ENCODE results near the gene NACC1.

NACC1 gene

DNA sequence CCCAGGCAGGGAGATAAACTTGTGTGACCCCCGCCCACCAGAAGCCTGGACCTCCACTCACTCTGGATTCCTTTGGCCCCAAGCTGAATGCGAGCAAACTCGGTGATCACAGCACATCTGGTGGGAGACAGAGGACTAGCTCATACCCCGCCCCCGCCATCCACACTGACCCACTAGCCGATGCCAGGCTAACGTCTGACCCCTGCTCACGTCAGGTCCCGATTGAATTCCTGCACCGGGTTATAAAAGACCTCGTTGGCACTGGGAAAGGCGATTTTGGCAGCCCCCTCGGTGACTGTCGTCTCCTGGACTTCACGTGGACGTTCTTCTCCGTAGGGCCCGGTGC, 2.2 kb upstream of the NACC1 start:
- Mint-ChIP-seq H3K4me1 (ENCODE audit: low read depth) (peaks cover 48% of the 10 kb centered on the region), H3K9me3 (no peaks in the 10 kb centered on the region), H3K27ac (peak overlapping the region; percentile 83), H3K36me3 (ENCODE audit: low read depth) (peaks cover 55% of the 10 kb centered on the region), H3K4me3 (peak overlapping the region; percentile 89), H3K27me3 (no peaks in the 10 kb centered on the region)
- intact Hi-C loops (cut with micrococcal nuclease) = loop anchor here (1.0 to 2.0 kb wide), 2 partner anchors 12 to 35 kb away; partner anchors contain the start of genes IER2 and STX10

DNA sequence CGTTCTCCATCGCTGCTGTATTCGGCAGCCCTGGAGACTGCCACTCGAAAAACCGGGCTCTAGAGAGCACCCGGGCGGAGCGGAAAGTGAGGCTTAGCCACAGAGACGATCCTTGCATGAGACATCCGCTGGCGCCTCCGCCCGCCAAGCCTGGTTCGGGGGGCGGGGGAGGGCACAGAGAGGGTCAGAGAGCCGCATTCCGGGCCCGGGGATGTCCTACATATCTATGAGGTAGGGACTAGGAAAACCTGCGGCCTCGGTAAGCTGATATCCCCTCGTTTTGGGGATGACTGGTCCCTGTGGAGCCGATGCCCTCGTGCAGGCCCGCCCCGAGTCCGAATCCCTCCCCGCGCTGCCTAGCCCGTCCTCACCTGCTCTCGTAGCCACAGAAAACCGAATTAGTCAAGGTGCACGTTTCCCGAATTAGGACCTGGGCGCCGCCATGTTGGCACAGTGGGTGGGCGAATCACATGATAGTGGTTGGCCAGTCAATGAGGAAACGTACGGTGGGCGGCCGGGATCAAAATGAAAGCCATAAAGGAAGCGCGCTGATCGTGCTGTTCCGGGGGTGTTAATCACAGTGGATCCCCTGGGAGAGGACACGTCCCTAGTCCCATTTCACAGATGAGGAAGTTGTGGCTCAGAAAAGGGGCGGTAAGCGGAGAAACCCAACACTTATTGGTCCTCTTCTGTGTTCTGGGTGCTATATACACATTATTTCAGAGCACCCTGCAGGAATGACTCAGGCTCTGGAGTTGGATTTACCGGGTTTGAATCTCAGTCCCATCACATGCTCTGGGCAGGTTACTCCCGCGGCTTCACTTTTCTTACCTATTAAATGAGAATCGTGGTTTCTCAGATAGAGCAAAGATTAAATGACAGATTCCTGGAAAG, 1.5 kb upstream of the NACC1 start, which contains the start of gene TRMT1:
Gene TRMT1 (minus strand): TSS at position 459 of the 894 bp plus-strand sequence. CDS start 341 bp downstream, at position 118.
- Mint-ChIP-seq H3K36me3 (ENCODE audit: low read depth) (peaks cover 60% of the 10 kb centered on the region), H3K4me3 (peak within 1 kb of the TSS; percentile 89), H3K27me3 (no peaks in the 10 kb centered on the region), H3K9me3 (no peaks in the 10 kb centered on the region), H3K4me1 (ENCODE audit: low read depth) (peaks cover 55% of the 10 kb centered on the region), H3K27ac (peak within 1 kb of the TSS; percentile 83)
- intact Hi-C loops (cut with micrococcal nuclease) = loop anchor here (1.0 to 2.0 kb wide), 2 partner anchors 12 to 34 kb away; partner anchors contain the start of genes IER2 and STX10

DNA sequence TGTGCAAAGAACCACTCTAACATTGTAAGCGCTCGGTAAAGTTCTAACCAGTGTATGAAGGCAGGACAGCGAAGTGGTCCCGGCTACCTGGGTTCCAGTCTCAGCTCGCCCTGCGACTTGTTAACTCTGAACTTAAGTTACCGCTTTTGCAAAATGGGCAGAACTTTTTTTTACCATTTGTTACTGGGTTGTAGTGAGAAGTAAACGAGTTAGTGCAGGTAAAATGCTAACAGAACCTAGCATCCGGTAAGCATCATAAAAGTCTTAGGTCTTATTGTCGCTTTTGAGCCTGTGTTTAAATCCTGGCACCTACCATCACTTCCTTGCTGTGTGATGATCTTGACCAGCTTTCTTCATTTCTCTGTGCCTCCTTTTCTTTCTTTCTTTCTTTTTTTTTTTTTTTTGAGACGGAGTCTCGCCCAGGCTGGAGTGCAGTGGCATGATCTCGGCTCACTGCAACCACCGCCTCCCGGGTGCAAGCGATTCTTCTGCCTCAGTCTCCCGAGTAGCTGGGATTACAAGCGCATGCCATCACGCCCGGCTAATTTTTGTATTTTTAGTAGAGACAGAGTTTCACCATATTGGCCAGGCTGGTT, 790 bp upstream of the NACC1 start:
- intact Hi-C loops (cut with micrococcal nuclease) = loop anchor here (2.0 kb wide), 1 partner anchor 34 kb away; the partner anchor contains the start of genes IER2 and STX10
- H3K4me3 Mint-ChIP-seq = peak overlapping the region; percentile 89
- no peaks in the 10 kb centered on the region for H3K9me3 Mint-ChIP-seq
- H3K36me3 Mint-ChIP-seq (ENCODE audit: low read depth) = peaks cover 60% of the 10 kb centered on the region
- H3K27ac Mint-ChIP-seq = peak overlapping the region; percentile 83
- H3K27me3 Mint-ChIP-seq = no peaks in the 10 kb centered on the region
- H3K4me1 Mint-ChIP-seq (ENCODE audit: low read depth) = peaks cover 62% of the 10 kb centered on the region

DNA sequence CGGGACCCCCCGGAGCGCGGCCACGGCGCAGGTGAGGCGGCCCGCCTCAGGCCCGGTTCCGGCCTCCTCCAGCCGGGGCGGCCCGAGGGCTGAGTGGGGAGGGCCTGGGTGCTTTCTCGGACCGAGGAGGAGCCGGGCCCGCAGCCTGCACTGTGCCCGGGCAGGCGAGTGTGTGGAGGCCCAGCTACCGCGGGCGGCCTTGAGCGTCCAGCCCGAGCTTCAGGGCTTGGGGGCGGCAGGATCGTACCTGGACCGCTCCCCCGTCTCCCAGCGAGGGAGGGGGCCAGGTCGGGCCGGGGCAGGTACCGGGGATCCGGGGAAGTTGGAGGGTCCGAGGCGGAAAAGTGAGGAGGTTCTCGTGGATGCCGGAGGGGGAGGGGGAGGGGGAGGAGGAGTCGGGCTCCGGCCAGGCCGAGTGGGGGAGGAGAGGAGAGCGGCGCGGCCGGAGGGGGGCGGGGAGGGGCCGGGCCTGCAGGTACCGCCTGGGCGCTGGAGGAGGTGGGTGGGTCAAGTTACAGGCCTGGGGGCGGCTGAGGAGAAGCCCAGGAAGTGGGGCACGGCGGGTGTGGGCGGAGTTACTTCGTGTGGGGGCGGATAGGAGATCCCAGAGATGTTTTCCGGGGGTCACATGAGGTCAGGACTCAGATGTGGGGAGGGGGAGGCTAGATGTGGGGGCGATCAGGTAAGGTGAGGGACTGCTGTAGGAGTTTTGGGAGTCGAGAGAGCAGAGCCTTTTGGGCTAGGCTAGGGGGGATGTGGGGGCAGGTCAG, 545 bp downstream of the NACC1 start:
- peaks cover 75% of the 10 kb centered on the region for H3K4me1 Mint-ChIP-seq (ENCODE audit: low read depth)
- H3K27ac Mint-ChIP-seq = peak overlapping the region; percentile 65

DNA sequence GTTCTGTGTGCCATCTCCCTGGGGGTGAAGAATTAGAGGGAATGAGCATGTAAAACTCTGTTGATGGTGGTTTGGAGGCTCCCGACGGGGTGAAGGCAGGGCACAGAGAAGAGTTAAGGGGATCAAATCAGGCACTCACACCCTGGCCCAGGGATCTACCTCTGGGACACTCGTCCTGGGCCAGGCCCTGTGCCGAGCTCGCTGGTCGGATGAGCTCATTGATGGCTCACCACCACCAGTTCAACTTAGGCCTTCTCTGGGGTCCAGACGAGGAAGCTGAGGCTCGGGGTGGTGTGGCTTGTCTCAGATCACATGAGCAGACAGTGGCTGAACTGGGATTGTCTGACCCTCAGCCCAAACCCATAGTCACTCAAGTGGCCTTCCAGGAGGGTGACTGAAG, 1.6 kb downstream of the NACC1 start:
- Mint-ChIP-seq H3K4me3 (peak overlapping the region; percentile 76), H3K36me3 (ENCODE audit: low read depth) (peaks cover 56% of the 10 kb centered on the region), H3K9me3 (no peaks in the 10 kb centered on the region), H3K4me1 (ENCODE audit: low read depth) (peaks cover 78% of the 10 kb centered on the region), H3K27me3 (no peaks in the 10 kb centered on the region), H3K27ac (peak overlapping the region; percentile 65)
- intact Hi-C loops (cut with micrococcal nuclease) = no loop called here

More for the DNA sequence above, 545 bp downstream of the NACC1 start:
- Mint-ChIP-seq H3K36me3 (ENCODE audit: low read depth) (peaks cover 60% of the 10 kb centered on the region), H3K27me3 (no peaks in the 10 kb centered on the region), H3K9me3 (no peaks in the 10 kb centered on the region), H3K4me3 (peak overlapping the region; percentile 76)
- intact Hi-C loops (cut with micrococcal nuclease) = no loop called here

DNA sequence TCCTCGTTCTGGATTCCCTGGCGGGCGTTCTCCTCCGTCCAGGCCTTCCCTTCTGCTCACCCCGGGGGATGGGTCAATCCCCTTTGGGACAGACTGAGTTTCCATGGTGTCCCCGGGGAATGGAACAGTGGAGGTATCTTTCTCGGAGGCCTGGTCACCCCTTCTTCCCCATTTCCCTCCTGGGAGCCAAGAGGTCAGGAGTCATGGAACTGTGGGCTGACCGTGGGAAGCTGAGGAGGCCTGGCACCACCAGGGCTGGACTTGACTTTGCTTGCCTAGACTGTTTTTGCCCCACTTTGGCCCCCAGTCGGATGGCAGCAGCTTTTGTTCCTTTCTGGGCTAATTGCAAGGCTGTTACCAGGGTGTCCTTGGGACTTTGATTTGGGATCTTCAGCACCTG, 2.0 kb downstream of the NACC1 start:
- intact Hi-C loops (cut with micrococcal nuclease) = no loop called here
- H3K36me3 Mint-ChIP-seq (ENCODE audit: low read depth) = peaks cover 60% of the 10 kb centered on the region
- H3K4me1 Mint-ChIP-seq (ENCODE audit: low read depth) = peaks cover 76% of the 10 kb centered on the region
- H3K4me3 Mint-ChIP-seq = peak overlapping the region; percentile 76
- H3K9me3 Mint-ChIP-seq = no peaks in the 10 kb centered on the region
- no peaks in the 10 kb centered on the region for H3K27me3 Mint-ChIP-seq
- H3K27ac Mint-ChIP-seq = peak overlapping the region; percentile 65

DNA sequence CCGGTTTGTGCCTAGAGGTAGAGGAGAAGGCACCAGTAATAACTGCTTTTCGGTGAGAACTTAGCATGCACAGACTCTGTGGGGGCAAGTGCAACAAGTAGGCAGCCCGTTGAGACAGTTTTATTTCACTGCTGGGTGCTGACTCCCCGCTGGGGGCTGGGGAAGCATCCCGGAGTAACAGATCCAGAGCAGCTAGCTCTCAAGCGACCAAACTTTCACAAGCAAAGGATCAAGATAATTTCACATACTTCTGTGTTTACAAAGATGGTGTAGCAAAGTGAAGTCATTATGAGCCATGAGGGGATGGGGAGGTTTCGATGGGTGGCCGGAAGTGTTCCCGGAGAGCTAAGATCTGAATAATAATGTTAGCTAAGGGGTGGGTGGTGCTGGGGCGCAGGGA, 2.8 kb downstream of the NACC1 start:
- peak overlapping the region; percentile 7 for H3K27ac Mint-ChIP-seq
- no peaks in the 10 kb centered on the region for H3K27me3 Mint-ChIP-seq
- no peaks in the 10 kb centered on the region for H3K9me3 Mint-ChIP-seq
- peaks cover 68% of the 10 kb centered on the region for H3K4me1 Mint-ChIP-seq (ENCODE audit: low read depth)
- intact Hi-C loops (cut with micrococcal nuclease) = no loop called here
- no peak overlapping the region for H3K4me3 Mint-ChIP-seq
- H3K36me3 Mint-ChIP-seq (ENCODE audit: low read depth) = peaks cover 68% of the 10 kb centered on the region

DNA sequence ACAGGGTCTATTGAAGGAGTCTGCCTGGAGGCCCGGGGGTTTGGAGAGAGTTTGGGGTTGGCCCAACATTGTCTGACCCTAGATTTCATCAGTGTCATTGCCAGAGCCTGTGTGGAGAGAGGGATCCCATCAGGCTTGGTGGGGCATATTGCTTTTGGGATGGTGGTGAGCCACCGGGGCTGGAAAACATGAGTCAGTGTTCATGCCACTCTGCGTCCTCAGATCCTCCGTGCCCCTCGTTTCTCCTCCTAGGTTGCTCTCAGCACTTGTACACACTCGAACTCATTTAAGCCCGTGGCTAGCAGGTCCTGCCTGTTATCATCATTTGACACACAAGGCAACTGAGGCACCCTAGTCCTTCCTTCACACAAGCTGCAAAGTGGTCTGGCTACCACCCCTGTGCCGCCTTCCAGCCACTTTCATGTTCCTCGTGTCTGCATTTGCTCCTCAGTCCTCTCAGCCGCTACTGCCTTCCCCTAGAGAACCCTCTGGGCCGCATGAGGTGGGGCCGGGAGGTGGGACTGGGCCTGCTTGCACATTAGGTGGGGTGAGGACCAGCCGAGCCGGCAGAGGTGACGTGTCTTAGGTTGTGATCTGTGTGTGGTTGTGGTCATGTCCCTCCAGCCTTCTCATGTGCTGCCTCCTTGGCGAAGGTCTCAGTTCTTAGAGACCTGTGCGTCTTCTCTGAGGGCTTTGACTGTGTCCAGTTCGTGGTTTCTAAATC, 3.6 kb downstream of the NACC1 start:
- peaks cover 70% of the 10 kb centered on the region for H3K36me3 Mint-ChIP-seq (ENCODE audit: low read depth)
- H3K27ac Mint-ChIP-seq = no peak overlapping the region
- H3K9me3 Mint-ChIP-seq = no peaks in the 10 kb centered on the region
- H3K4me1 Mint-ChIP-seq (ENCODE audit: low read depth) = peaks cover 62% of the 10 kb centered on the region
- intact Hi-C loops (cut with micrococcal nuclease) = no loop called here
- H3K27me3 Mint-ChIP-seq = no peaks in the 10 kb centered on the region
- no peak overlapping the region for H3K4me3 Mint-ChIP-seq

DNA sequence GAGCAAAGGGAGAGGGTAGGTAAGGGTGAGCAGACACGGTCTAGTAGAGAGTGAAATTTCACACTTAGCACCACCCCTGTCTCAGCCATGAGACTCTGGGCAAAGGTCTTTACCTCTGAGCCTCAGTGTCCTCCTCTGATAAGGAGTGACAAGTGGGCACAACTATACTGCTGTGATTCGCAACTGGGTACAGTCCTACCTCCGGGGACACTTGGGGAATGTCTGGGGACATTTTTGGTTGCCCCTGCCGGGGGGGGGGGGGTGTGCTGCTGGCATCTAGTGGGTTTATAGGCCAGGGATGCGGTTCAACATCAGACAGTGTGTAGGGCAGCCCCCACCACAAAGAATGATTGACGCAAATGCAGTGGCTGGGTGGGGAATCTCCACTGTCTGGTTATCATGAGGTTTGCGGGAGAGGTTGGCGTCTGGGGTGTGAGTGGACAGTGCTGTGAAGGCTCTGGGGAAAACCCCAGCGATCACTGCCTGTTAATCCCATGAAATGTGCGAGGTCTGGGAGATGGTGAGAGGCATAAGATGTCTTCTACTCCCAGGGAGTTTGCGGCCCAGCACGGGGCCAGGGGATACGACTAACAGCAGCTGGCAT, 4.3 kb downstream of the NACC1 start:
- no peak overlapping the region for H3K27ac Mint-ChIP-seq
- peaks cover 57% of the 10 kb centered on the region for H3K4me1 Mint-ChIP-seq (ENCODE audit: low read depth)
- H3K36me3 Mint-ChIP-seq (ENCODE audit: low read depth) = peaks cover 71% of the 10 kb centered on the region
- no peak overlapping the region for H3K4me3 Mint-ChIP-seq
- no peaks in the 10 kb centered on the region for H3K9me3 Mint-ChIP-seq
- no peaks in the 10 kb centered on the region for H3K27me3 Mint-ChIP-seq
- intact Hi-C loops (cut with micrococcal nuclease) = no loop called here

DNA sequence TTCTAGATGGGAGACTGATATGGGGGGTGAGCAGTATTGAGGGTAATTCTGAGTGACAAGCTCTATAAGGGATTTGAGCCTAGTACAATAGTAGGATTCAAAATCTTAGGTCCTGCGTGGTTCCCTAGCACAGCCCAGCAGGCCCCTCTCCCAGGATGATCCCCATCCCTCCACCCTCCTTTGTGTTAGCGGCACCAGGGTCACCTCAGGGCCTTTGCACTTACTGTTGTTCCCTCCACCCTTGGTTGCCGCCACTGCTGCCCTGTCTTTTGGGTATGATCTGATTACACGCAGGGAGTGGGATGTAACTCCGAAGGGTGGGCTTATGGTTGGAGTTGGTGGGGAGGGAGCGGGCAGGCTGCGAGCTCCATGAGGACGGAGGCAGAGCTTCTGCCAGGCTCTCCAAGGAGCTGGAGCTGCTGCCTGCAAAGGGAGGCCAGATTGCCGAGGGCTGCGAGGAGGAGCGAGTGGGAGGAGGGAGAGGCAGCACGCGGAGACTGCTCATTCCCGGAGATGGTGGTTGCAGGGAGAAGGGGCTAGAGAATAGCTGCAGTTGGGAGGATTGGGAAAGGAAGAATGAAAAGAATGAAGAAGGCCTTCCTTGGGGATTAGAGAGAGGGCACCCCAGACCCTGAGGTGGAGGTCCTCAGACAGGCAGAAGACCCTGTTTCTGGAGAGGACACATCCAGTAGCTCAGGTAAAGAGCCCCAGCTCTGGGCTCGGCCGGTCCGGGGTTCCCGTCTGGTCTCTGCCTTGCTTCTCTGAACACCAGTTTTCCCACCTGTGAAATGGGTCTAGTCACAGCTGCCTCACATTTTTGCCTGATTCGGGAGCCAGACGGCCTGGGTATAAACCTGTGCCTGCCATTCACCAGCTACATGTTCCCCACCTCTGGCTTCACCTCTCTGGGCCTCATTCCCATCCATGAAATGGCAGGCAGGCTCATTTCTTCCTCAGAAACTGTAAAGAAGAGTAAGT, 5.2 kb downstream of the NACC1 start:
- Mint-ChIP-seq H3K27ac (peak overlapping the region; percentile 21), H3K4me1 (ENCODE audit: low read depth) (peaks cover 58% of the 10 kb centered on the region), H3K9me3 (no peaks in the 10 kb centered on the region), H3K36me3 (ENCODE audit: low read depth) (peaks cover 65% of the 10 kb centered on the region), H3K27me3 (no peaks in the 10 kb centered on the region), H3K4me3 (no peak overlapping the region)
- intact Hi-C loops (cut with micrococcal nuclease) = no loop called here

DNA sequence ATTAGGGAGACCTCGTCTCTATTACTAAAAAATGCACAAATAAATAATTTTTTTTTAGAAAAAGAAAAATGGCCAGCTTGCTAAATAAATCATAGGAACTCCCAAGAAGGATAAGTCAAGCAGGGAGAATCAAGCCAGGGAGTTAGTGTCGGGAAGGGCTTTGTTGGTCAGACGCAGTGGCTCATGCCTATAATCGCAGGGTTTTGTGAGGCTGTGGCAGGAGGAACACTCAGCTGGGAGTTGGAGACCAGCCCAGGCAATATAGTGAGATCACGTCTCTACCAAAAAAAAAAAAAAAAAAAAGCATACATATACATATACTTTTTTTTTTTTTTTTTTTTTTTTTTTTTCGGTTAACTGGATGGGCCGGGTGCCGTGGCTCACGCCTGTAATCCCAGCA, 9.0 kb downstream of the NACC1 start:
- H3K4me3 Mint-ChIP-seq = no peak overlapping the region
- H3K9me3 Mint-ChIP-seq = no peaks in the 10 kb centered on the region
- no peak overlapping the region for H3K27ac Mint-ChIP-seq
- H3K27me3 Mint-ChIP-seq = no peaks in the 10 kb centered on the region
- H3K4me1 Mint-ChIP-seq (ENCODE audit: low read depth) = peaks cover 47% of the 10 kb centered on the region
- peaks cover 65% of the 10 kb centered on the region for H3K36me3 Mint-ChIP-seq (ENCODE audit: low read depth)
- intact Hi-C loops (cut with micrococcal nuclease) = no loop called here

DNA sequence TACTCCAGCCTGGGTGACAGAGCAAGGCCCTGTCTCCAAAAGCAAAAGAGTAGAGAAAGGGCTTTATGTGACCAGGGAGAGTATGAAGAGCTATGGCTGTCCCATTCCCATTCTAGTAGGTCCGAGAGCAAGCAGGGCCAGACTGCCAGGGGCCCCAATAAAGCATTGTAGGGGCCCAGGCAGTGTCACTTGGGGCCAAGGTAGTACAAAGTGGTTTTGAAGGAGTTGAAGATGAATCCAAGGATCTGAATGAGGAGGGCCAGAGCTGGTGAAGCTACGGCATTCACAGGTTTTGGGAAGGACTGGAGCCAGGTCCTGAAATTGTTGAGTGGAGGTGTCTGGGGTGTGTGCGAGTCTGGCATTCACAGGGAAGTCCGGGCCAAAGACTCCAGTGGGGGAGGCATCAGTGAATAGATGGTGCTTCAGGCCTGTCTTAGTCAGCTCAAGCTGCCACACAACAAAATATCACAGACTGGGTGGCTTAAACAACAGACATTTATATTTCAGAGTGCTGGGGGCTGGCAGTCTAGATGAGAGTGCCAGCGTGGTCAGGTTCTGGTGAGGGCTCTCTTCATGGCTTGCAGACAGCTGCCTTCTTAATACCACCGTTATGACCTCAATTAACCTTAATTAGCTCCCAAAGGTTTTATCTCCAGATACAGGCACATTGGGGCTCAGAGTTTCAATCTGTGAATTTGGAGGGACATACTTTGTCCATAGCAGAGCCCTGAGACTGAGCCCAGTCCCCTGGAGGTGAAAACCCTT, 9.9 kb downstream of the NACC1 start:
- no peak overlapping the region for H3K27ac Mint-ChIP-seq
- H3K27me3 Mint-ChIP-seq = no peaks in the 10 kb centered on the region
- H3K4me3 Mint-ChIP-seq = no peak overlapping the region
- intact Hi-C loops (cut with micrococcal nuclease) = no loop called here
- H3K9me3 Mint-ChIP-seq = no peaks in the 10 kb centered on the region
- peaks cover 44% of the 10 kb centered on the region for H3K4me1 Mint-ChIP-seq (ENCODE audit: low read depth)
- peaks cover 62% of the 10 kb centered on the region for H3K36me3 Mint-ChIP-seq (ENCODE audit: low read depth)
